Liver (tissue), 9 donors: Measurements from ENCODE around the gene OR5A2. TPM values are rescaled to one million over a fixed set of nuclear protein-coding genes. Genes with fewer than 3 reads are reported as not detected.

Source experiments
- DNase-seq: peaks from one replicate; pipeline ENCODE4 v3.0.0-alpha.2; 2017; ENCODE audit warnings: low spot score
- H3K27ac ChIP-seq, 2 donors: one replicate each; pipeline ENCODE4 v1.7.0; 2013; ENCODE audit warnings: inconsistent platforms in 2 of 2, low read length in 2 of 2, control low read depth in 1 of 2, low read depth in 1 of 2, mild to moderate bottlenecking in 1 of 2
- H3K27me3 ChIP-seq, 4 donors: one replicate each; pipeline versions ENCODE4 v1.6.1 to v1.7.0; 2013; ENCODE audit warnings: low read length in 3 of 4, inconsistent platforms in 1 of 4, mild to moderate bottlenecking in 1 of 4, moderate library complexity in 1 of 4; ENCODE audit not compliant: control insufficient read depth in 4 of 4, insufficient read depth in 4 of 4
- H3K36me3 ChIP-seq, 4 donors: one replicate each; pipeline versions ENCODE4 v1.6.1 to v1.7.0; 2013; ENCODE audit warnings: low read length in 3 of 4, mild to moderate bottlenecking in 3 of 4, low read depth in 1 of 4, moderate library complexity in 1 of 4; ENCODE audit not compliant: control insufficient read depth in 4 of 4, insufficient read depth in 3 of 4
- H3K4me1 ChIP-seq, 4 donors: one replicate each; pipeline versions ENCODE4 v1.6.1 to v1.7.0; 2013; ENCODE audit warnings: low read length in 3 of 4, mild to moderate bottlenecking in 3 of 4, moderate library complexity in 1 of 4; ENCODE audit not compliant: control insufficient read depth in 4 of 4, insufficient read depth in 4 of 4
- H3K4me3 ChIP-seq, 3 donors: one replicate each; pipeline versions ENCODE4 v1.6.1 to v1.7.0; 2013; ENCODE audit warnings: low read length in 3 of 3, control low read depth in 1 of 3, low read depth in 1 of 3, mild to moderate bottlenecking in 1 of 3
- H3K9ac ChIP-seq, 2 donors: one replicate each; pipeline ENCODE4 v1.7.0; 2013; ENCODE audit warnings: low read length in 2 of 2, mild to moderate bottlenecking in 2 of 2, moderate library complexity in 2 of 2, control low read depth in 1 of 2, low read depth in 1 of 2
- H3K9me3 ChIP-seq, 4 donors: one replicate each; pipeline versions ENCODE4 v1.6.1 to v1.7.0; 2013; ENCODE audit warnings: low read length in 3 of 4; ENCODE audit not compliant: control insufficient read depth in 4 of 4
- FOXA1 ChIP-seq: IDR thresholded peaks from 2 replicates; pipeline ENCODE4 v1.6.1; 2016; ENCODE audit warnings: antibody characterized with exemption
- FOXA2 ChIP-seq: IDR thresholded peaks from 2 replicates; pipeline ENCODE4 v1.6.1; 2016; ENCODE audit warnings: antibody characterized with exemption
- GABPA ChIP-seq, 2 donors: IDR thresholded peaks in 1 of 2; conservative IDR thresholded peaks in 1 of 2; 2 replicates each; pipeline ENCODE4 v1.6.1; 2016; ENCODE audit warnings: antibody characterized with exemption in 2 of 2, mild to moderate bottlenecking in 1 of 2, moderate library complexity in 1 of 2
- HNF4A ChIP-seq, 2 donors: conservative IDR thresholded peaks; 2 replicates each; pipeline ENCODE4 v1.6.1; 2016; ENCODE audit warnings: antibody characterized with exemption in 2 of 2, mild to moderate bottlenecking in 2 of 2
- NR2F2 ChIP-seq: IDR thresholded peaks from 2 replicates; pipeline ENCODE4 v1.6.1; 2016; ENCODE audit warnings: antibody characterized with exemption
- RAD21 ChIP-seq, 2 donors: IDR thresholded peaks; 2 replicates each; pipeline ENCODE4 v1.6.1; 2016; ENCODE audit warnings: antibody characterized with exemption in 2 of 2, mild to moderate bottlenecking in 2 of 2
- RXRA ChIP-seq, 2 donors: IDR thresholded peaks; 2 replicates each; pipeline ENCODE4 v1.6.1; 2017 to 2018; ENCODE audit warnings: antibody characterized with exemption in 2 of 2, mild to moderate bottlenecking in 1 of 2
- YY1 ChIP-seq: IDR thresholded peaks from 2 replicates; pipeline ENCODE4 v1.6.1; 2016; ENCODE audit warnings: antibody characterized with exemption, mild to moderate bottlenecking
- WGBS: extraction: QIAGEN DNeasy Blood & Tissue Kit; methylation state at CpG from one replicate; pipeline ENCODE4 v1.1.7; 2013; 5-methylcytosine and 5-hydroxymethylcytosine counted together
- polyA plus RNA-seq, 2 donors: library from polyadenylated mRNA; stranded (reverse) in 1 of 2; unstranded in 1 of 2; fragments of 200-250 nt in 1 of 2; fragments of >200 nt in 1 of 2; fragmentation: Nextera tagmentation in 1 of 2; extraction: Ambion mirVana in 1 of 2; gene quantifications; one replicate each; pipeline versions ENCODE4 v1.2.1 to v1.2.3, GENCODE V29; 2013 to 2015
- total RNA-seq, 2 donors: library from RNA; depleted of rRNA; stranded (reverse); fragments of >200 nt; gene quantifications; one replicate each; pipeline ENCODE4 v1.2.3, GENCODE V29; 2014
- TF ChIP-seq, protein P1 (sequence below): IDR thresholded peaks from 2 replicates; pipeline ENCODE4 v1.6.1; 2016; ENCODE audit warnings: antibody characterized with exemption
- TF ChIP-seq, protein P2 (sequence below): IDR thresholded peaks from 2 replicates; pipeline ENCODE4 v1.6.1; 2016; ENCODE audit warnings: antibody characterized with exemption
- TF ChIP-seq, protein P3 (sequence below): IDR thresholded peaks from 2 replicates; pipeline ENCODE4 v1.6.1; 2016; ENCODE audit warnings: antibody characterized with exemption
- TF ChIP-seq, protein P4 (sequence below): IDR thresholded peaks from 2 replicates; pipeline ENCODE4 v1.6.1; 2016; ENCODE audit warnings: antibody characterized with exemption, mild to moderate bottlenecking
- donor health status: healthy.
- donor health status: healthy.
- donor health status: healthy.
- donor health status: healthy.
- donor health status: healthy.

The OR5A2 gene
- total and polyA plus RNA-seq, 4 donors = not detected

DNA sequence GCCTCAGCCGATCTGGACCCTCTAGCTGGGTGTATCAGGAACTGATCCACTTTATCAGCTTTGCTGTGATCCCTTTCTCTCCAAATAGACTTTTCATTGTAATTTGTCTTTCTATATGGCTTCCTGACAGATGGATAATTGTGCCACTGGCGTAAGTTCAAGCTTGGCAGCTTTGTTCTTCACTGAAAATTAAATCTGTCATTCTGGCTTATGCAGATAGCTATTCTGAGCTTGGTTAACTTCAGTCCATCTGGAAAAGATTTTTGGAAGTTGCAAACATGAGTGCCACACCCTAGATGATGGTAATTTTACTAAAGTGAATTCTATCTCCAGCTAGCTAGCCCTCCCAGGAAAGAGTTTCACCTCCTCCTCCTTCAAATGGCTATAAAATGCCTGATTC, 8.1 kb downstream of the OR5A2 start:
- no peak overlapping the region for H3K9ac ChIP-seq
- no peaks in the 10 kb centered on the region for H3K27me3 ChIP-seq
- no peaks in the 10 kb centered on the region for H3K9me3 ChIP-seq
- no peak overlapping the region for H3K4me3 ChIP-seq
- TF ChIP-seq NR2F2 = no peak
- no peak for TF ChIP-seq HNF4A (conservative IDR thresholded peaks at IDR 0.05)
- TF ChIP-seq, protein P1, sequence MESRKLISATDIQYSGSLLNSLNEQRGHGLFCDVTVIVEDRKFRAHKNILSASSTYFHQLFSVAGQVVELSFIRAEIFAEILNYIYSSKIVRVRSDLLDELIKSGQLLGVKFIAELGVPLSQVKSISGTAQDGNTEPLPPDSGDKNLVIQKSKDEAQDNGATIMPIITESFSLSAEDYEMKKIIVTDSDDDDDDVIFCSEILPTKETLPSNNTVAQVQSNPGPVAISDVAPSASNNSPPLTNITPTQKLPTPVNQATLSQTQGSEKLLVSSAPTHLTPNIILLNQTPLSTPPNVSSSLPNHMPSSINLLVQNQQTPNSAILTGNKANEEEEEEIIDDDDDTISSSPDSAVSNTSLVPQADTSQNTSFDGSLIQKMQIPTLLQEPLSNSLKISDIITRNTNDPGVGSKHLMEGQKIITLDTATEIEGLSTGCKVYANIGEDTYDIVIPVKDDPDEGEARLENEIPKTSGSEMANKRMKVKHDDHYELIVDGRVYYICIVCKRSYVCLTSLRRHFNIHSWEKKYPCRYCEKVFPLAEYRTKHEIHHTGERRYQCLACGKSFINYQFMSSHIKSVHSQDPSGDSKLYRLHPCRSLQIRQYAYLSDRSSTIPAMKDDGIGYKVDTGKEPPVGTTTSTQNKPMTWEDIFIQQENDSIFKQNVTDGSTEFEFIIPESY = no peak
- no peak for TF ChIP-seq FOXA2
- TF ChIP-seq YY1 = no peak
- DNase-seq = no peak
- no peaks in the 10 kb centered on the region for H3K36me3 ChIP-seq
- WGBS = 84% methylated on average over 2 of the region's 2 CpGs
- H3K4me1 ChIP-seq = no peaks in the 10 kb centered on the region
- no peak overlapping the region for H3K27ac ChIP-seq

DNA sequence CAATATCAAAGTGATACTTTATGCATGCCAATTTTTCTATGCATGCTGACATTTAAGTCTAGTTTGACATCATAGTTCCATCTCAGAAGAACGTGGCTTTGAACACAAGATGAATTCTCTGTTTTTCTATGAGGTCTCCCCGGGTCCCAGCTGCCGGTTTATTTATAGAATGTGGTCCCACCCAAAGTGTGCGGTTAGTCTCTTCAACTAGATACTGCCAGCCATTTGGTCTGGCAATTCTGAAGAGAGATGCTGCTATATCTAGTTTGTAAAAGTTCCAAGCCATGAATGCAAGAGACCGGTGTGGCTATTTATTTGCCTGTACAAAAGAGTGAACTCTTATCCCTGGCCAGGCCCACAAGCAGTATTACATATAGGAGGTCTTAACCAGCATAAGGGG, 9.2 kb downstream of the OR5A2 start:
- H3K27me3 ChIP-seq = no peaks in the 10 kb centered on the region
- H3K9me3 ChIP-seq = no peaks in the 10 kb centered on the region
- no peak for DNase-seq
- TF ChIP-seq, protein P2, sequence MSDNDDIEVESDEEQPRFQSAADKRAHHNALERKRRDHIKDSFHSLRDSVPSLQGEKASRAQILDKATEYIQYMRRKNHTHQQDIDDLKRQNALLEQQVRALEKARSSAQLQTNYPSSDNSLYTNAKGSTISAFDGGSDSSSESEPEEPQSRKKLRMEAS = no peak
- no peak for TF ChIP-seq RXRA (IDR thresholded peaks at IDR 0.05)
- H3K36me3 ChIP-seq = no peaks in the 10 kb centered on the region
- H3K4me3 ChIP-seq = no peak overlapping the region
- no peak overlapping the region for H3K9ac ChIP-seq
- WGBS = 75% methylated on average over 5 of the region's 5 CpGs
- no peaks in the 10 kb centered on the region for H3K4me1 ChIP-seq
- no peak overlapping the region for H3K27ac ChIP-seq

DNA sequence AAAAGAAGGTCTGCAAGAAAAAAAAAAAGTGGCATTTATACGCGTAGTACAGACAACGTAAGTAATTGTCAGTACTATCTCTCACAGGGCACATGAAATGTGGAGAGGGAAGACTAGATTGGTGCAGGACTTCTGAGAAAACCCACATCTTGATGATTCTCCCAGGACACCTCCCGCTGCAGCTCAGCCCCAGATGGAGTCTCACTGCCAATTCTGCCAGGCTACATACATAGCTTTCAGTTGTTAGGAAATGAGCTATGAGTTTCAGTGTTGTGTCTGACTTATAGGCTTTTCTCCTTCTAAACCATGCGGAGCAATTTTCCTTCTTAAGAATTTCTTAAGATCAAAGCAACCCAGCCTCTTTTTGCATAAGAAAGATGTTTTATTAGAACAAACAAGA, 9.6 kb downstream of the OR5A2 start:
- DNase-seq = no peak
- Histone ChIP-seq H3K9ac (no peak overlapping the region), H3K36me3 (no peaks in the 10 kb centered on the region), H3K4me3 (no peak overlapping the region), H3K4me1 (no peaks in the 10 kb centered on the region), H3K27ac (no peak overlapping the region), H3K27me3 (no peaks in the 10 kb centered on the region), H3K9me3 (no peaks in the 10 kb centered on the region)
- TF ChIP-seq RXRA (IDR thresholded peaks at IDR 0.05) (no peak), RAD21 (IDR thresholded peaks at IDR 0.05) (no peak), GABPA (IDR thresholded peaks at IDR 0.05 in 1 of 2, conservative IDR thresholded peaks at IDR 0.05 in 1 of 2) (no peak), FOXA2 (no peak), FOXA1 (no peak)
- TF ChIP-seq, protein P3, sequence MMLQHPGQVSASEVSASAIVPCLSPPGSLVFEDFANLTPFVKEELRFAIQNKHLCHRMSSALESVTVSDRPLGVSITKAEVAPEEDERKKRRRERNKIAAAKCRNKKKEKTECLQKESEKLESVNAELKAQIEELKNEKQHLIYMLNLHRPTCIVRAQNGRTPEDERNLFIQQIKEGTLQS = no peak
- TF ChIP-seq, protein P4, sequence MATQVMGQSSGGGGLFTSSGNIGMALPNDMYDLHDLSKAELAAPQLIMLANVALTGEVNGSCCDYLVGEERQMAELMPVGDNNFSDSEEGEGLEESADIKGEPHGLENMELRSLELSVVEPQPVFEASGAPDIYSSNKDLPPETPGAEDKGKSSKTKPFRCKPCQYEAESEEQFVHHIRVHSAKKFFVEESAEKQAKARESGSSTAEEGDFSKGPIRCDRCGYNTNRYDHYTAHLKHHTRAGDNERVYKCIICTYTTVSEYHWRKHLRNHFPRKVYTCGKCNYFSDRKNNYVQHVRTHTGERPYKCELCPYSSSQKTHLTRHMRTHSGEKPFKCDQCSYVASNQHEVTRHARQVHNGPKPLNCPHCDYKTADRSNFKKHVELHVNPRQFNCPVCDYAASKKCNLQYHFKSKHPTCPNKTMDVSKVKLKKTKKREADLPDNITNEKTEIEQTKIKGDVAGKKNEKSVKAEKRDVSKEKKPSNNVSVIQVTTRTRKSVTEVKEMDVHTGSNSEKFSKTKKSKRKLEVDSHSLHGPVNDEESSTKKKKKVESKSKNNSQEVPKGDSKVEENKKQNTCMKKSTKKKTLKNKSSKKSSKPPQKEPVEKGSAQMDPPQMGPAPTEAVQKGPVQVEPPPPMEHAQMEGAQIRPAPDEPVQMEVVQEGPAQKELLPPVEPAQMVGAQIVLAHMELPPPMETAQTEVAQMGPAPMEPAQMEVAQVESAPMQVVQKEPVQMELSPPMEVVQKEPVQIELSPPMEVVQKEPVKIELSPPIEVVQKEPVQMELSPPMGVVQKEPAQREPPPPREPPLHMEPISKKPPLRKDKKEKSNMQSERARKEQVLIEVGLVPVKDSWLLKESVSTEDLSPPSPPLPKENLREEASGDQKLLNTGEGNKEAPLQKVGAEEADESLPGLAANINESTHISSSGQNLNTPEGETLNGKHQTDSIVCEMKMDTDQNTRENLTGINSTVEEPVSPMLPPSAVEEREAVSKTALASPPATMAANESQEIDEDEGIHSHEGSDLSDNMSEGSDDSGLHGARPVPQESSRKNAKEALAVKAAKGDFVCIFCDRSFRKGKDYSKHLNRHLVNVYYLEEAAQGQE = no peak
- WGBS = 86% methylated on average over 5 of the region's 5 CpGs
